HEK293 (cell line): Measurements from ENCODE around the gene ACSS2.

ENCODE experiments used
- CTCF ChIA-PET: fragments of 350-600 bp; formaldehyde crosslinking; extraction: SDS; loops from one replicate; lab custom pipeline; 2021; ENCODE audit warnings: antibody characterized with exemption; lab: Yijun Ruan, JAX
- POLR2A ChIA-PET: fragments of 300-600 bp; formaldehyde crosslinking; extraction: SDS; loops from one replicate; lab custom pipeline; 2020; ENCODE audit warnings: antibody characterized with exemption, inconsistent platforms; lab: Yijun Ruan, JAX
- H3K27ac ChIP-seq: fragments of 200-500 bp; sonication (Bioruptor generic); 2 replicates; pipeline ENCODE4 v1.5.1; 2014; ENCODE audit warnings: low read depth, low read length, control low read depth, inconsistent platforms; ENCODE audit errors: extremely low read depth
- H3K36me3 ChIP-seq, 2 experiments: fragments of 200-500 bp in 1 of 2; sonication (Bioruptor generic) in 1 of 2; 1 replicate in 1 of 2; 2 replicates in 1 of 2; pipeline ENCODE4 v1.5.1; 2014 to 2017; ENCODE audit warnings: inconsistent platforms in 2 of 2, low read length in 2 of 2; ENCODE audit not compliant: control insufficient read depth in 2 of 2, insufficient read depth in 1 of 2
- H3K4me1 ChIP-seq: fragments of 200-500 bp; sonication (Bioruptor generic); 2 replicates; pipeline ENCODE4 v1.5.1; 2014; ENCODE audit warnings: mild to moderate bottlenecking, low read length, inconsistent platforms; ENCODE audit not compliant: control insufficient read depth, insufficient read depth
- H3K4me3 ChIP-seq: 2 replicates; pipeline ENCODE4 v1.5.1; 2011; ENCODE audit warnings: low read depth, mild to moderate bottlenecking, control low read depth, low read length, moderate library complexity
- H3K9me3 ChIP-seq: fragments of 200-500 bp; sonication (Bioruptor generic); 2 replicates; pipeline ENCODE4 v1.5.1; 2014; ENCODE audit warnings: low read depth, low read length, inconsistent platforms; ENCODE audit not compliant: control insufficient read depth, insufficient read depth
- GLI4 ChIP-seq: fragments of 450-650 bp; formaldehyde crosslinking; IDR thresholded peaks from 2 replicates; pipeline ENCODE4 v1.5.1; 2016; ENCODE audit warnings: missing biosample characterization, missing genetic modification characterization
- HOXA7 ChIP-seq: sonication (generic); formaldehyde crosslinking; IDR thresholded peaks from 2 replicates; pipeline ENCODE4 v1.8.1; 2022; ENCODE audit warnings: missing genetic modification reagents, borderline replicate concordance
- KLF1 ChIP-seq: fragments of 450-650 bp; formaldehyde crosslinking; IDR thresholded peaks from 2 replicates; pipeline ENCODE4 v1.5.1; 2016; ENCODE audit warnings: missing biosample characterization, missing genetic modification characterization
- YY1 ChIP-seq: fragments of 450-650 bp; formaldehyde crosslinking; IDR thresholded peaks from 2 replicates; pipeline ENCODE4 v1.5.1; 2018; ENCODE audit warnings: missing biosample characterization, missing genetic modification characterization
- ZBTB8A ChIP-seq: fragments of 450-650 bp; formaldehyde crosslinking; IDR thresholded peaks from 2 replicates; pipeline ENCODE4 v1.5.1; 2016; ENCODE audit warnings: missing biosample characterization, missing genetic modification characterization
- ZNF10 ChIP-seq: fragments of 450-650 bp; formaldehyde crosslinking; IDR thresholded peaks from 2 replicates; pipeline ENCODE4 v1.5.1; 2017; ENCODE audit warnings: missing biosample characterization, missing genetic modification characterization
- ZNF112 ChIP-seq: fragments of 450-650 bp; formaldehyde crosslinking; IDR thresholded peaks from 2 replicates; pipeline ENCODE4 v1.5.0; 2017; ENCODE audit warnings: missing biosample characterization, missing genetic modification characterization
- ZNF121 ChIP-seq: fragments of 450-650 bp; formaldehyde crosslinking; IDR thresholded peaks from 2 replicates; pipeline ENCODE4 v1.5.1; 2016; ENCODE audit warnings: missing biosample characterization, missing genetic modification characterization
- ZNF202 ChIP-seq: fragments of 450-650 bp; formaldehyde crosslinking; IDR thresholded peaks from 2 replicates; pipeline ENCODE4 v1.5.1; 2016; ENCODE audit warnings: missing biosample characterization, missing genetic modification characterization, borderline replicate concordance
- ZNF324 ChIP-seq: fragments of 450-650 bp; formaldehyde crosslinking; IDR thresholded peaks from 2 replicates; pipeline ENCODE4 v1.5.1; 2016; ENCODE audit warnings: missing biosample characterization, missing genetic modification characterization
- ZNF629 ChIP-seq: fragments of 450-650 bp; formaldehyde crosslinking; IDR thresholded peaks from 2 replicates; pipeline ENCODE4 v1.5.1; 2017; ENCODE audit warnings: missing biosample characterization, missing genetic modification characterization
- ZNF654 ChIP-seq: fragments of 450-650 bp; formaldehyde crosslinking; IDR thresholded peaks from 2 replicates; pipeline ENCODE4 v1.5.1; 2016; ENCODE audit warnings: low read depth, missing biosample characterization, missing genetic modification characterization
- ZNF785 ChIP-seq: fragments of 450-650 bp; formaldehyde crosslinking; IDR thresholded peaks from 2 replicates; pipeline ENCODE4 v1.5.1; 2016; ENCODE audit warnings: missing biosample characterization, missing genetic modification characterization
- ZSCAN23 ChIP-seq: fragments of 450-650 bp; formaldehyde crosslinking; IDR thresholded peaks from 2 replicates; pipeline ENCODE4 v1.5.1; 2016; ENCODE audit warnings: missing biosample characterization, missing genetic modification characterization
- TF ChIP-seq, protein P1 (sequence below): fragments of 450-650 bp; formaldehyde crosslinking; IDR thresholded peaks from 2 replicates; pipeline ENCODE4 v1.5.1; 2016; ENCODE audit warnings: missing biosample characterization, missing genetic modification characterization
- TF ChIP-seq, protein P2 (sequence below): fragments of 450-650 bp; IDR thresholded peaks from 2 replicates; pipeline ENCODE4 v1.5.1; 2018; ENCODE audit warnings: missing biosample characterization, mild to moderate bottlenecking, missing genetic modification characterization
- TF ChIP-seq, protein P3 (sequence below): fragments of 450-650 bp; formaldehyde crosslinking; IDR thresholded peaks from 2 replicates; pipeline ENCODE4 v1.5.1; 2016; ENCODE audit warnings: missing biosample characterization, missing genetic modification characterization, low read depth
- TF ChIP-seq, protein P4 (sequence below): fragments of 450-650 bp; formaldehyde crosslinking; IDR thresholded peaks from 2 replicates; pipeline ENCODE4 v1.5.1; 2016; ENCODE audit warnings: missing biosample characterization, missing genetic modification characterization
- TF ChIP-seq, protein P5 (sequence below): fragments of 450-650 bp; formaldehyde crosslinking; IDR thresholded peaks from 2 replicates; pipeline ENCODE4 v1.5.1; 2016; ENCODE audit warnings: missing biosample characterization, missing genetic modification characterization

ACSS2 gene

DNA sequence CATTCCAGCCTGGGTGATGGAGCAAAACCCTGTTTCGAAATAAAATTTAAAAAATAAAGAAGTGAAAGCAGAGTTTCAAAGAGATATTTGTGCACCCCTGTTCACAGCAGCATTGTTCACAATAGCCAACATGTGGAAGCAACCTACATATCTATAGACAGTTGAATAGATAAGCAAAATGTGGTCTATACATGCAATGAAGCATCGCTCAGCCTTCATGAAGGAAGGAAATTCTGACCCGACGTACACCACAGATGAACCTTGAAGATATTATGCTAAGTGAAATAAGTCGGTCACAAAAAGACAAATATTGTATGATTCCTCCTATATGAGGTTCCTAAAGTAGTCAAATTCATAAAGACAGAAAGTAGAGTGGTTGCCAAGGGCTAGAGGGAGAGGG, 44.5 kb upstream of the ACSS2 start:
- no peaks in the 10 kb centered on the region for H3K9me3 ChIP-seq
- TF ChIP-seq ZBTB8A (no peak), ZNF202 (tag by site-specific recombination) (no peak), ZNF121 (tag by site-specific recombination) (no peak), ZNF629 (tag by site-specific recombination) (no peak), ZNF10 (tag by site-specific recombination) (no peak), KLF1 (tag by site-specific recombination) (no peak), ZSCAN23 (no peak), GLI4 (tag by site-specific recombination) (no peak), ZNF112 (tag by site-specific recombination) (no peak), YY1 (tag by site-specific recombination) (no peak)
- TF ChIP-seq, protein P1, sequence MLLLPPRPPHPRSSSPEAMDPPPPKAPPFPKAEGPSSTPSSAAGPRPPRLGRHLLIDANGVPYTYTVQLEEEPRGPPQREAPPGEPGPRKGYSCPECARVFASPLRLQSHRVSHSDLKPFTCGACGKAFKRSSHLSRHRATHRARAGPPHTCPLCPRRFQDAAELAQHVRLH (tag by site-specific recombination): no peak
- TF ChIP-seq, protein P2, sequence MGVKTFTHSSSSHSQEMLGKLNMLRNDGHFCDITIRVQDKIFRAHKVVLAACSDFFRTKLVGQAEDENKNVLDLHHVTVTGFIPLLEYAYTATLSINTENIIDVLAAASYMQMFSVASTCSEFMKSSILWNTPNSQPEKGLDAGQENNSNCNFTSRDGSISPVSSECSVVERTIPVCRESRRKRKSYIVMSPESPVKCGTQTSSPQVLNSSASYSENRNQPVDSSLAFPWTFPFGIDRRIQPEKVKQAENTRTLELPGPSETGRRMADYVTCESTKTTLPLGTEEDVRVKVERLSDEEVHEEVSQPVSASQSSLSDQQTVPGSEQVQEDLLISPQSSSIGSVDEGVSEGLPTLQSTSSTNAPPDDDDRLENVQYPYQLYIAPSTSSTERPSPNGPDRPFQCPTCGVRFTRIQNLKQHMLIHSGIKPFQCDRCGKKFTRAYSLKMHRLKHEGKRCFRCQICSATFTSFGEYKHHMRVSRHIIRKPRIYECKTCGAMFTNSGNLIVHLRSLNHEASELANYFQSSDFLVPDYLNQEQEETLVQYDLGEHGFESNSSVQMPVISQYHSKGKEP (tag by site-specific recombination): no peak
- TF ChIP-seq, protein P3, sequence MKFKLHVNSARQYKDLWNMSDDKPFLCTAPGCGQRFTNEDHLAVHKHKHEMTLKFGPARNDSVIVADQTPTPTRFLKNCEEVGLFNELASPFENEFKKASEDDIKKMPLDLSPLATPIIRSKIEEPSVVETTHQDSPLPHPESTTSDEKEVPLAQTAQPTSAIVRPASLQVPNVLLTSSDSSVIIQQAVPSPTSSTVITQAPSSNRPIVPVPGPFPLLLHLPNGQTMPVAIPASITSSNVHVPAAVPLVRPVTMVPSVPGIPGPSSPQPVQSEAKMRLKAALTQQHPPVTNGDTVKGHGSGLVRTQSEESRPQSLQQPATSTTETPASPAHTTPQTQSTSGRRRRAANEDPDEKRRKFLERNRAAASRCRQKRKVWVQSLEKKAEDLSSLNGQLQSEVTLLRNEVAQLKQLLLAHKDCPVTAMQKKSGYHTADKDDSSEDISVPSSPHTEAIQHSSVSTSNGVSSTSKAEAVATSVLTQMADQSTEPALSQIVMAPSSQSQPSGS (tag by site-specific recombination): no peak
- H3K4me3 ChIP-seq: no peak overlapping the region
- H3K27ac ChIP-seq: no peak overlapping the region
- H3K4me1 ChIP-seq: no peaks in the 10 kb centered on the region
- H3K36me3 ChIP-seq: no peaks in the 10 kb centered on the region
- CTCF ChIA-PET: interaction anchor here (0.7 kb wide), 1 partner anchor 716 kb away, joined by 5 read pairs; no protein-coding TSS in a partner anchor
- POLR2A ChIA-PET: no interaction called here

DNA sequence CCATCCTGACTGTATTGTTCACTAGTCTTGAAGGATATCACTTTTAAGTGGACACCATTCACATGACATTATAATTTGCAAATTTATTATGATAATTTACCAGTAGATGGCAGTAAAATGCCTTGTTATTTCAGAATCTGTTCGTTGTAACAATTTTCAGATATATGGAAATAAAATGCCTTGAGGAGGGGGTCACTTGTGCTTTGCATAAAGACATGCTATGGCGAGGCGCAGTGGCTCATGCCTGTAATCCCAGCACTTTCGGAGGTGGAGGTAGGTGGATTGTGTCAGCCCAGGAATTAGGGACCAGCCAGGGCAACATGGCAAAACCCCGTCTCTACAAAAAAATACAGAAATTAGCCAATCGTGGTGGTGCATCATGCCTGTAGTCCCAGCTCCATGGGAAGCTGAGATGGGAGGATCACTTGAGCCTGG, 41.9 kb upstream of the ACSS2 start:
- no peak overlapping the region for H3K27ac ChIP-seq
- CTCF ChIA-PET: interaction anchor here (0.6 to 1.1 kb wide), 9 partner anchors 12 to 631 kb away, joined by 3 to 4 read pairs (median 3); no protein-coding TSS in a partner anchor
- no peaks in the 10 kb centered on the region for H3K9me3 ChIP-seq
- POLR2A ChIA-PET: no interaction called here
- H3K4me1 ChIP-seq: no peaks in the 10 kb centered on the region
- 0 out of 2 replicates have a peak overlapping the region, but pooled peaks have one; percentile 4 for H3K4me3 ChIP-seq
- TF ChIP-seq ZNF324 (no peak), ZNF785 (tag by site-specific recombination) (no peak), ZNF654 (tag by site-specific recombination) (peak; percentile 85), HOXA7 (no peak)
- TF ChIP-seq, protein P4, sequence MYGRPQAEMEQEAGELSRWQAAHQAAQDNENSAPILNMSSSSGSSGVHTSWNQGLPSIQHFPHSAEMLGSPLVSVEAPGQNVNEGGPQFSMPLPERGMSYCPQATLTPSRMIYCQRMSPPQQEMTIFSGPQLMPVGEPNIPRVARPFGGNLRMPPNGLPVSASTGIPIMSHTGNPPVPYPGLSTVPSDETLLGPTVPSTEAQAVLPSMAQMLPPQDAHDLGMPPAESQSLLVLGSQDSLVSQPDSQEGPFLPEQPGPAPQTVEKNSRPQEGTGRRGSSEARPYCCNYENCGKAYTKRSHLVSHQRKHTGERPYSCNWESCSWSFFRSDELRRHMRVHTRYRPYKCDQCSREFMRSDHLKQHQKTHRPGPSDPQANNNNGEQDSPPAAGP: no peak
- TF ChIP-seq, protein P5, sequence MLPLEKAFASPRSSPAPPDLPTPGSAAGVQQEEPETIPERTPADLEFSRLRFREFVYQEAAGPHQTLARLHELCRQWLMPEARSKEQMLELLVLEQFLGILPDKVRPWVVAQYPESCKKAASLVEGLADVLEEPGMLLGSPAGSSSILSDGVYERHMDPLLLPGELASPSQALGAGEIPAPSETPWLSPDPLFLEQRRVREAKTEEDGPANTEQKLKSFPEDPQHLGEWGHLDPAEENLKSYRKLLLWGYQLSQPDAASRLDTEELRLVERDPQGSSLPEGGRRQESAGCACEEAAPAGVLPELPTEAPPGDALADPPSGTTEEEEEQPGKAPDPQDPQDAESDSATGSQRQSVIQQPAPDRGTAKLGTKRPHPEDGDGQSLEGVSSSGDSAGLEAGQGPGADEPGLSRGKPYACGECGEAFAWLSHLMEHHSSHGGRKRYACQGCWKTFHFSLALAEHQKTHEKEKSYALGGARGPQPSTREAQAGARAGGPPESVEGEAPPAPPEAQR (tag by site-specific recombination): no peak
- H3K36me3 ChIP-seq: no peaks in the 10 kb centered on the region
